PC-9 (cell line): ENCODE measurements around the gene CGB3. TPM values are rescaled to one million over a fixed set of nuclear protein-coding genes. Genes with fewer than 3 reads are reported as not detected.

Experiments used
- BruUV-seq: library from RNA; stranded (reverse); fragments of 400-500 nt; replicated peaks from 2 replicates; lab custom pipeline; 2021; lab: Mats Ljungman, UMichigan
- CTCF ChIA-PET: fragments of 300-600 bp; sonication (Branson Sonifier 250); formaldehyde crosslinking; loops from one replicate; lab custom pipeline; 2022; ENCODE audit warnings: antibody characterized with exemption; lab: Charles Lee
- POLR2A ChIA-PET: fragments of 300-600 bp; sonication (Branson Sonifier 250); formaldehyde crosslinking; loops from one replicate; lab custom pipeline; 2022; ENCODE audit warnings: antibody characterized with exemption; ENCODE audit not compliant: unreplicated experiment; lab: Charles Lee
- DNase-seq, 2 experiments: peaks; one replicate each; pipeline versions ENCODE4 v3.0.0 to v3.0.0-alpha.2; 2015 to 2022; ENCODE audit warnings: mixed read lengths in 1 of 2
- H2AFZ ChIP-seq: fragments of 200-600 bp; sonication (generic); 2 replicates; pipeline ENCODE4 v1.8.1; 2017; ENCODE audit warnings: antibody characterized with exemption
- H3F3A ChIP-seq: fragments of 200-600 bp; sonication (generic); 2 replicates; pipeline ENCODE4 v1.8.1; 2017; ENCODE audit warnings: antibody characterized with exemption, mild to moderate bottlenecking, low read depth; ENCODE audit not compliant: insufficient read depth
- H3K27ac ChIP-seq: fragments of 200-600 bp; sonication (generic); 2 replicates; pipeline ENCODE4 v1.6.1; 2016; ENCODE audit warnings: mixed run types
- H3K27me3 ChIP-seq: fragments of 200-600 bp; sonication (generic); 2 replicates; pipeline ENCODE4 v1.6.1; 2016; ENCODE audit warnings: low read depth, mixed run types; ENCODE audit not compliant: insufficient read depth
- H3K36me3 ChIP-seq: fragments of 200-600 bp; sonication (generic); 2 replicates; pipeline ENCODE4 v1.6.1; 2016; ENCODE audit warnings: low read depth, mixed run types
- H3K4me1 ChIP-seq: fragments of 200-600 bp; sonication (generic); replicated peaks from 2 replicates; pipeline ENCODE4 v1.6.1; 2016; ENCODE audit warnings: mixed run types; ENCODE audit not compliant: insufficient read depth
- H3K4me2 ChIP-seq: fragments of 200-600 bp; sonication (generic); 2 replicates; pipeline ENCODE4 v1.6.1; 2017; ENCODE audit warnings: mixed run types
- H3K4me3 ChIP-seq: fragments of 200-600 bp; sonication (generic); 2 replicates; pipeline ENCODE4 v1.6.1; 2016; ENCODE audit warnings: mixed run types
- H3K79me2 ChIP-seq: fragments of 200-600 bp; sonication (generic); 2 replicates; pipeline ENCODE4 v1.6.1; 2017; ENCODE audit warnings: low read depth, mixed run types
- H3K9me2 ChIP-seq: fragments of 200-600 bp; sonication (generic); 2 replicates; pipeline ENCODE4 v1.8.1; 2017; ENCODE audit warnings: mild to moderate bottlenecking; ENCODE audit not compliant: insufficient read depth
- H3K9me3 ChIP-seq: fragments of 200-600 bp; sonication (generic); 2 replicates; pipeline ENCODE4 v1.8.1; 2016; ENCODE audit warnings: low read depth; ENCODE audit not compliant: insufficient read depth
- H4K20me1 ChIP-seq: fragments of 200-600 bp; sonication (generic); 2 replicates; pipeline ENCODE4 v1.8.1; 2017; ENCODE audit not compliant: insufficient read depth
- EZH2 ChIP-seq: fragments of 200-600 bp; sonication (generic); IDR thresholded peaks from 2 replicates; pipeline ENCODE4 v1.8.0; 2017; ENCODE audit warnings: antibody characterized with exemption, low read depth
- intact Hi-C: fragments of 100-400 bp; cut with micrococcal nuclease; formaldehyde crosslinking; loops from one replicate; pipeline ENCODE4 v1.10.0; 2022; ENCODE audit not compliant: unreplicated experiment
- total RNA-seq: library from RNA; stranded (reverse); gene quantifications from 2 replicates; pipeline ENCODE4 v1.2.3, GENCODE V29; 2021
- TF ChIP-seq, protein P1 (sequence below): fragments of 200-600 bp; sonication (generic); conservative IDR thresholded peaks from 2 replicates; pipeline ENCODE4 v1.6.1; 2017; ENCODE audit warnings: mixed run types, antibody characterized with exemption, mild to moderate bottlenecking, moderate library complexity

Gene CGB3
- total RNA-seq, 1 experiment from 2014 or later = not detected

DNA sequence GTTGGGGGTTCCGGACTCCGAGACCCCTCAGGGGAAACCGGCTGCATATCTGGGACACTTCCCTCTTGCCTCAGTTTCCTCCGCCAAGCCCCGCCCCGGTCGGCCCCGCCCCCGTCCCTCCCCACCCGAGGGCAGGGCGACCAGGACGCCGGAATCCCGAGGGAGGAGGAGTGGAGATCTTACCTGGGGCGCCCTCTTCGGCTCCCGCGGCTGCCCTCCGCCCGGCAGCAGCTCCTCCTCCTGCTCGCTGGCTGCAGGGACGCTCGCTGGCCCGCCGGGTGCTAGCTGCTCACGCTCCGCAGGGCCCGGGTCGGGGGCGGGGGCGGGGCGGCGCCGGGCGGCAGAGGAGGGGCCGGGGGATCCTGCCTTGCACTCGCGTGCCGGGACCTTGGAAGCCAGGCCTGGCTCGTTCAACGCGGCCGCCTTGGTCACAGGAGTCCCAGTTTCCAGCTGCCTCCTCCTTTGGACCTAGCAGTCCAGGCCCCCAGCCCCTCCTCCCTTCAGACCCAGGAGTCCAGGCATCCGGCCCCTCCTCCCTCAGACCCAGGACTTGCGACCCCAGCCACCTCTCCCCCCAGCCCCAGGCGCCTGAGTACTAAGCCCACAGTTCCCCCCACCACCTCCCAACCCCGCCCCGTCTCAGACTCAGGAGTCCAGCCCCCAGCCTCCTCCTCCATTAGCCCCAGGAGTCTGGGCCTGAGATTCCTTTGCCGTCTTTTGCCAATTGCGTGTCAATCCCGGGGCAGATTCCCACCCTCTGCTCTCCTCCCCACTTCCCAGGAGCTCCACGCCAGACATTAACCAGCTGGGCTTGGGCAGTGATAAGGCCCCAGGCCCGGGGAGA lies 40.9 kb upstream of the CGB3 start, which contains the start of gene NTF4:
Gene NTF4, minus strand, starts transcription at position 51 of the 844 bp plus-strand sequence. CDS start 2,821 bp downstream, outside the sequence.
- ChIA-PET POLR2A (interaction anchor here (0.6 kb wide), 1 partner anchor 49 kb away, joined by 14 read pairs; the partner anchor contains the start of gene LIN7B), CTCF (interaction anchor here (0.6 to 1.1 kb wide), 6 partner anchors 9 to 407 kb away, joined by 3 to 8 read pairs (median 4); no protein-coding TSS in a partner anchor)
- Histone ChIP-seq H2AFZ (no peak within 1 kb of the TSS), H3K27ac (no peak within 1 kb of the TSS), H3K27me3 (peaks cover 17% of the 10 kb centered on the region), H3K36me3 (no peaks in the 10 kb centered on the region), H3K9me2 (no peaks in the 10 kb centered on the region), H3K4me2 (peak within 1 kb of the TSS; percentile 62), H3K4me1 (peaks cover 11% of the 10 kb centered on the region; the same call in 1 of the 2 replicates), H3F3A (peaks cover 41% of the 10 kb centered on the region), H3K9me3 (no peaks in the 10 kb centered on the region), H3K79me2 (no peaks in the 10 kb centered on the region), H4K20me1 (no peaks in the 10 kb centered on the region), H3K4me3 (peak within 1 kb of the TSS; percentile 35; the same call in 1 of the 2 replicates)
- TF ChIP-seq EZH2 = no peak
- TF ChIP-seq, protein P1, sequence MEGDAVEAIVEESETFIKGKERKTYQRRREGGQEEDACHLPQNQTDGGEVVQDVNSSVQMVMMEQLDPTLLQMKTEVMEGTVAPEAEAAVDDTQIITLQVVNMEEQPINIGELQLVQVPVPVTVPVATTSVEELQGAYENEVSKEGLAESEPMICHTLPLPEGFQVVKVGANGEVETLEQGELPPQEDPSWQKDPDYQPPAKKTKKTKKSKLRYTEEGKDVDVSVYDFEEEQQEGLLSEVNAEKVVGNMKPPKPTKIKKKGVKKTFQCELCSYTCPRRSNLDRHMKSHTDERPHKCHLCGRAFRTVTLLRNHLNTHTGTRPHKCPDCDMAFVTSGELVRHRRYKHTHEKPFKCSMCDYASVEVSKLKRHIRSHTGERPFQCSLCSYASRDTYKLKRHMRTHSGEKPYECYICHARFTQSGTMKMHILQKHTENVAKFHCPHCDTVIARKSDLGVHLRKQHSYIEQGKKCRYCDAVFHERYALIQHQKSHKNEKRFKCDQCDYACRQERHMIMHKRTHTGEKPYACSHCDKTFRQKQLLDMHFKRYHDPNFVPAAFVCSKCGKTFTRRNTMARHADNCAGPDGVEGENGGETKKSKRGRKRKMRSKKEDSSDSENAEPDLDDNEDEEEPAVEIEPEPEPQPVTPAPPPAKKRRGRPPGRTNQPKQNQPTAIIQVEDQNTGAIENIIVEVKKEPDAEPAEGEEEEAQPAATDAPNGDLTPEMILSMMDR = no peak
- intact Hi-C loops = no loop called here
- BruUV-seq = no TSS peak
- DNase-seq = peak in 1 of 2 experiments; percentile 75

- peak overlapping the region; percentile 62 for H3K4me2 ChIP-seq
- H3K27ac ChIP-seq = no peak overlapping the region
- H3K36me3 ChIP-seq = no peaks in the 10 kb centered on the region
- peaks cover 42% of the 10 kb centered on the region for H3F3A ChIP-seq
- peaks cover 14% of the 10 kb centered on the region for H3K27me3 ChIP-seq
- H3K9me2 ChIP-seq = no peaks in the 10 kb centered on the region
- no peaks in the 10 kb centered on the region for H3K79me2 ChIP-seq
- POLR2A ChIA-PET = interaction anchor here (0.6 kb wide), 1 partner anchor 50 kb away, joined by 14 read pairs; the partner anchor contains the start of gene LIN7B
- no peaks in the 10 kb centered on the region for H4K20me1 ChIP-seq
- no peaks in the 10 kb centered on the region for H3K9me3 ChIP-seq
- peak in 1 of 2 experiments; percentile 61 for DNase-seq
- BruUV-seq = no TSS peak
- H3K4me1 ChIP-seq = peaks cover 11% of the 10 kb centered on the region; the same call in 1 of the 2 replicates
- H3K4me3 ChIP-seq = peak overlapping the region; percentile 35; the same call in 1 of the 2 replicates
- TF ChIP-seq, protein P1 = no peak
- TF ChIP-seq EZH2 = no peak
- intact Hi-C loops = no loop called here
- no peak overlapping the region for H2AFZ ChIP-seq
- CTCF ChIA-PET = interaction anchor here (0.5 to 1.0 kb wide), 3 partner anchors 10 to 219 kb away, joined by 3 to 7 read pairs (median 5); no protein-coding TSS in a partner anchor
Measured at GRCh38 chr19:49064029-49064629, 40.0 kb upstream of the CGB3 start.

GRCh38 chr19:49061445-49061844 lies 37.3 kb upstream of the CGB3 start:
- DNase-seq = no peak
- intact Hi-C loops = no loop called here
- Histone ChIP-seq H2AFZ (no peak overlapping the region), H4K20me1 (no peaks in the 10 kb centered on the region), H3K4me1 (peaks cover 17% of the 10 kb centered on the region; the same call in 1 of the 2 replicates), H3K4me3 (no peak overlapping the region), H3K36me3 (no peaks in the 10 kb centered on the region), H3F3A (peaks cover 33% of the 10 kb centered on the region), H3K79me2 (no peaks in the 10 kb centered on the region), H3K27ac (no peak overlapping the region), H3K9me2 (no peaks in the 10 kb centered on the region), H3K9me3 (no peaks in the 10 kb centered on the region), H3K4me2 (no peak overlapping the region), H3K27me3 (peaks cover 5% of the 10 kb centered on the region; the same call in 1 of the 2 replicates)
- TF ChIP-seq EZH2 = no peak
- TF ChIP-seq, protein P1 = no peak
- ChIA-PET CTCF (no interaction called here), POLR2A (no interaction called here)
- no TSS peak for BruUV-seq
